GM12878 (cell line): ENCODE results near the gene FKBP7. TPM values are rescaled to one million over a fixed set of nuclear protein-coding genes. Genes with fewer than 3 reads are reported as not detected.

Experiments
- ATAC-seq: fragments of 200-7000 bp; cut with Tn5 transposase; 3 replicates; pipeline ENCODE4 v1.9.1; 2020; ENCODE audit warnings: mild to moderate bottlenecking, moderate library complexity
- BruUV-seq: library from RNA; stranded (reverse); fragments of 400-500 nt; replicated peaks from 2 replicates; lab custom pipeline; 2021; lab: Mats Ljungman, UMichigan
- CTCF ChIA-PET: fragments of 300-600 bp; sonication (Branson Sonifier 250); formaldehyde crosslinking; extraction: SDS; loops from one replicate; lab custom pipeline; 2021; ENCODE audit warnings: inconsistent platforms; lab: Yijun Ruan, JAX
- POLR2A ChIA-PET: fragments of 350-600 bp; formaldehyde crosslinking; extraction: SDS; loops from one replicate; lab custom pipeline; 2021; ENCODE audit warnings: inconsistent platforms; lab: Charles Lee
- RAD21 ChIA-PET: fragments of 300-600 bp; sonication (Branson Sonifier 250); formaldehyde crosslinking; loops from one replicate; lab custom pipeline; 2023; ENCODE audit warnings: antibody characterized with exemption; ENCODE audit not compliant: unreplicated experiment; lab: Charles Lee
- SMC1A ChIA-PET: fragments of 300-600 bp; sonication (Branson Sonifier 250); formaldehyde crosslinking; loops from one replicate; lab custom pipeline; 2023; ENCODE audit not compliant: unreplicated experiment, uncharacterized antibody; lab: Charles Lee
- DNase-seq: peaks from one replicate; pipeline ENCODE4 v3.0.0-alpha.2; 2011; ENCODE audit warnings: low read depth, low spot score
- FAIRE-seq: peaks from 3 replicates; lab custom pipeline; 2011; peaks lifted over from hg19 to GRCh38; lab: Jason Lieb, UNC
- H2AFZ ChIP-seq: 2 replicates; pipeline ENCODE4 v1.6.0; 2011; ENCODE audit warnings: low read depth, low read length, control low read depth; ENCODE audit not compliant: control insufficient read depth
- H3K27ac ChIP-seq: 2 replicates; pipeline ENCODE4 v1.5.1; 2011; ENCODE audit warnings: control low read depth; ENCODE audit not compliant: control insufficient read depth, insufficient read depth
- H3K27me3 ChIP-seq, 2 experiments: replicated peaks in 1 of 2; 2 replicates each; pipeline versions ENCODE4 v1.6.0 to v1.6.1; 2011; ENCODE audit warnings: low read length in 1 of 2; ENCODE audit not compliant: control insufficient read depth in 2 of 2, insufficient read depth in 2 of 2
- H3K36me3 ChIP-seq, 2 experiments: 2 replicates each; pipeline ENCODE4 v1.5.1; 2011; ENCODE audit warnings: low read length in 1 of 2; ENCODE audit not compliant: control insufficient read depth in 2 of 2, insufficient read depth in 2 of 2
- H3K4me1 ChIP-seq: 2 replicates; pipeline ENCODE4 v1.6.1; 2011; ENCODE audit warnings: mild to moderate bottlenecking, low read length, moderate library complexity, mixed read lengths; ENCODE audit not compliant: control insufficient read depth, insufficient read depth
- H3K4me2 ChIP-seq: 2 replicates; pipeline ENCODE4 v1.6.0; 2011; ENCODE audit warnings: control low read depth; ENCODE audit not compliant: control insufficient read depth, insufficient read depth
- H3K4me3 ChIP-seq: fragments of 200-600 bp; sonication (generic); 2 replicates; pipeline ENCODE4 v1.5.1; 2016
- H3K79me2 ChIP-seq: 2 replicates; pipeline ENCODE4 v1.6.0; 2011; ENCODE audit warnings: low read length; ENCODE audit not compliant: control insufficient read depth, insufficient read depth
- H3K9ac ChIP-seq: 2 replicates; pipeline ENCODE4 v1.8.0; 2011; ENCODE audit warnings: low read length, control low read depth, mixed read lengths; ENCODE audit not compliant: control insufficient read depth, insufficient read depth
- H3K9me3 ChIP-seq: replicated peaks from 3 replicates; pipeline ENCODE4 v1.5.1; 2011; ENCODE audit warnings: mild to moderate bottlenecking, low read length; ENCODE audit not compliant: control insufficient read depth, insufficient read depth
- H4K20me1 ChIP-seq: 2 replicates; pipeline ENCODE4 v1.6.0; 2011; ENCODE audit not compliant: control insufficient read depth, insufficient read depth
- BRCA1 ChIP-seq: IDR thresholded peaks from 2 replicates; pipeline ENCODE4 v1.6.1; 2011; ENCODE audit warnings: low read depth, low read length, improper control_type of control experiment
- CHD4 ChIP-seq: fragments of 200-600 bp; sonication (generic); IDR thresholded peaks from 2 replicates; pipeline ENCODE4 v1.6.1; 2016; ENCODE audit warnings: mild to moderate bottlenecking
- EP300 ChIP-seq, 2 experiments: fragments of 150-350 bp in 1 of 2; IDR thresholded peaks; 2 replicates each; pipeline ENCODE4 v1.6.1; 2011 to 2012; ENCODE audit warnings: low read depth in 2 of 2, low read length in 2 of 2, borderline replicate concordance in 1 of 2, improper control_type of control experiment in 1 of 2, inconsistent platforms in 1 of 2; ENCODE audit not compliant: control insufficient read depth in 1 of 2
- FOXK2 ChIP-seq: fragments of 450-650 bp; IDR thresholded peaks from 2 replicates; pipeline ENCODE4 v1.6.1; 2017; ENCODE audit warnings: mild to moderate bottlenecking, moderate library complexity
- HCFC1 ChIP-seq: fragments of 150-350 bp; IDR thresholded peaks from 2 replicates; pipeline ENCODE4 v1.6.1; 2014; ENCODE audit warnings: low read length
- NR2C1 ChIP-seq: fragments of 450-650 bp; IDR thresholded peaks from 2 replicates; pipeline ENCODE4 v1.6.1; 2017; ENCODE audit warnings: antibody characterized with exemption, mild to moderate bottlenecking, moderate library complexity
- PAX5 ChIP-seq: IDR thresholded peaks from 2 replicates; pipeline ENCODE4 v1.6.1; 2011; ENCODE audit warnings: low read depth, low read length, borderline replicate concordance
- POU2F2 ChIP-seq: IDR thresholded peaks from 3 replicates; pipeline ENCODE4 v1.6.1; 2011; ENCODE audit warnings: low read depth, mild to moderate bottlenecking, low read length, borderline replicate concordance
- RCOR1 ChIP-seq: conservative IDR thresholded peaks from 2 replicates; pipeline ENCODE4 v1.6.1; 2012; ENCODE audit warnings: low read depth, low read length, improper control_type of control experiment
- SIX5 ChIP-seq: IDR thresholded peaks from 2 replicates; pipeline ENCODE4 v1.6.1; 2011; ENCODE audit warnings: mild to moderate bottlenecking, low read depth, low read length, moderate library complexity; ENCODE audit not compliant: severe bottlenecking
- SMC3 ChIP-seq: IDR thresholded peaks from 2 replicates; pipeline ENCODE4 v1.6.1; 2011; ENCODE audit warnings: low read length, improper control_type of control experiment, borderline replicate concordance
- STAT1 ChIP-seq: fragments of 450-650 bp; conservative IDR thresholded peaks from 2 replicates; pipeline ENCODE4 v1.6.1; 2014; ENCODE audit warnings: antibody characterized with exemption, mild to moderate bottlenecking
- ZBTB11 ChIP-seq: fragments of 450-650 bp; formaldehyde crosslinking; IDR thresholded peaks from 2 replicates; pipeline ENCODE4 v1.5.0; 2022; ENCODE audit warnings: mild to moderate bottlenecking, missing genetic modification characterization
- WGBS: methylation state at CpG from one replicate; pipeline ENCODE4 v1.1.6; 2016; ENCODE audit warnings: low lambda C conversion rate; ENCODE audit not compliant: insufficient replicate concordance, insufficient coverage; ENCODE audit errors: missing lambda C conversion rate; 5-methylcytosine and 5-hydroxymethylcytosine counted together
- in situ Hi-C: fragments of 300-500 bp; cut with MboI; formaldehyde crosslinking; loops from 9 replicates; pipeline ENCODE4 v1.14.3; 2018; ENCODE audit warnings: mixed read lengths
- intact Hi-C: fragments of 100-400 bp; cut with micrococcal nuclease; formaldehyde crosslinking; loops from one replicate; pipeline ENCODE4 v1.14.2; 2022; ENCODE audit not compliant: unreplicated experiment
- polyA plus RNA-seq, 11 experiments: library from polyadenylated mRNA; depleted of rRNA in 4 of 11; unstranded in 6 of 11; stranded (reverse) in 5 of 11; fragments of >200 nt; fragmentation: Nextera tagmentation in 4 of 11; fragmentation: Illumina TruSeq in 1 of 11; extraction: Ambion mirVana in 4 of 11; extraction: Trizol in 1 of 11; gene quantifications; 1 replicate in 1 of 11; 2 replicates in 10 of 11; pipeline versions ENCODE4 v1.2.1 to v1.2.3, GENCODE V29; 2011 to 2016; ENCODE audit warnings: inconsistent platforms in 2 of 11, missing spikeins in 2 of 11, low read depth in 1 of 11
- total RNA-seq, 4 experiments: library from RNA; depleted of rRNA in 3 of 4; stranded (reverse); fragments of >200 nt in 3 of 4; fragmentation: Illumina TruSeq in 1 of 4; extraction: Trizol in 1 of 4; gene quantifications; 2 replicates each; pipeline versions ENCODE4 v1.2.1 to v1.2.3, GENCODE V29; 2013 to 2021
- TF ChIP-seq, protein P1 (sequence below): fragments of 450-650 bp; IDR thresholded peaks from 2 replicates; pipeline ENCODE4 v1.6.1; 2016; ENCODE audit warnings: mild to moderate bottlenecking
- TF ChIP-seq, protein P2 (sequence below): IDR thresholded peaks from 2 replicates; pipeline ENCODE4 v1.6.1; 2012; ENCODE audit warnings: improper control_type of control experiment, low read depth, low read length; ENCODE audit not compliant: insufficient replicate concordance

The FKBP7 gene
- total and polyA plus RNA-seq, 10 of the 15 experiments (the other 5 are each of a cell fraction or from before 2014, with no cell fraction given) = 5.6 to 16.7 (median 12.5) TPM

DNA sequence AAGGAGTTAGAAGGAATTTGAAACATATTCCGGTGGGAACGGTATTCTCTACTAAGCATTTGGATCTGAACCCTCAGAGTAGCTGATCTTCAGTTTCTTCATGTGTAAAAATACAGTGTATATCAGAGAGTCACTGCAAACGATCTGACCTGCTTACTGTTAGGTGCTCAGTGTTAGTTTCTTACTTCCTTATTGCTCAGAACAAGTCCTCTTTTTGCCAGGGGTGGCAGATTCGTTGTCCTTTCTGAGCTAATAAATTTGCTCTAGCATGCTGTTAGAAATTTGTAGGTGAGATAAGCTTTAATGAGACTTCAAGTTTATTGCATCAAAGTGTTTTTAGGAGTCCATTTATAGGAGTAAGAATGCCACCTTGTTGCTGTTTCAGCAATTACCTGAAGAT is 17.6 kb upstream of the FKBP7 start:
- no TSS peak for BruUV-seq
- Histone ChIP-seq H3K4me2 (no peak overlapping the region), H3K27me3 (no peaks in the 10 kb centered on the region), H3K9me3 (no peaks in the 10 kb centered on the region), H4K20me1 (no peaks in the 10 kb centered on the region), H3K36me3 (peaks cover 6 to 29% of the 10 kb centered on the region in 2 experiments), H3K4me3 (no peak overlapping the region), H2AFZ (no peak overlapping the region), H3K9ac (no peak overlapping the region), H3K27ac (no peak overlapping the region), H3K79me2 (no peaks in the 10 kb centered on the region), H3K4me1 (no peaks in the 10 kb centered on the region)
- ChIA-PET SMC1A (interaction anchor here (0.6 to 2.9 kb wide), 4 partner anchors 11 to 379 kb away, joined by 3 to 8 read pairs (median 4); no protein-coding TSS in a partner anchor), POLR2A (interaction anchor here (0.8 to 1.6 kb wide), 2 partner anchors 17 to 171 kb away, joined by 3 read pairs; no protein-coding TSS in a partner anchor), CTCF (interaction anchor here (0.7 to 2.4 kb wide), 6 partner anchors 9 to 204 kb away, joined by 3 to 6 read pairs (median 3); partner anchors contain the start of gene PLEKHA3), RAD21 (interaction anchor here (0.6 to 1.0 kb wide), 2 partner anchors 25 to 41 kb away, joined by 3 to 4 read pairs; no protein-coding TSS in a partner anchor)
- in situ Hi-C loops = no loop called here
- WGBS = 66% methylated on average over 4 of the region's 4 CpGs
- intact Hi-C loops = no loop called here
- no peak for DNase-seq
- ATAC-seq = no peak
- no peak for FAIRE-seq
- TF ChIP-seq SIX5 (no peak), ZBTB11 (no peak), HCFC1 (no peak), EP300 (IDR thresholded peaks at IDR 0.05; ENCODE audit: borderline replicate concordance in 1 of 2, control insufficient read depth in 1 of 2, low read depth in 2 of 2, low read length in 2 of 2) (no peak), NR2C1 (no peak), RCOR1 (no peak), PAX5 (no peak), SMC3 (no peak), STAT1 (no peak), POU2F2 (no peak), BRCA1 (no peak), CHD4 (no peak), FOXK2 (no peak)
- TF ChIP-seq, protein P1, sequence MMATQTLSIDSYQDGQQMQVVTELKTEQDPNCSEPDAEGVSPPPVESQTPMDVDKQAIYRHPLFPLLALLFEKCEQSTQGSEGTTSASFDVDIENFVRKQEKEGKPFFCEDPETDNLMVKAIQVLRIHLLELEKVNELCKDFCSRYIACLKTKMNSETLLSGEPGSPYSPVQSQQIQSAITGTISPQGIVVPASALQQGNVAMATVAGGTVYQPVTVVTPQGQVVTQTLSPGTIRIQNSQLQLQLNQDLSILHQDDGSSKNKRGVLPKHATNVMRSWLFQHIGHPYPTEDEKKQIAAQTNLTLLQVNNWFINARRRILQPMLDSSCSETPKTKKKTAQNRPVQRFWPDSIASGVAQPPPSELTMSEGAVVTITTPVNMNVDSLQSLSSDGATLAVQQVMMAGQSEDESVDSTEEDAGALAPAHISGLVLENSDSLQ = no peak
- TF ChIP-seq, protein P2, sequence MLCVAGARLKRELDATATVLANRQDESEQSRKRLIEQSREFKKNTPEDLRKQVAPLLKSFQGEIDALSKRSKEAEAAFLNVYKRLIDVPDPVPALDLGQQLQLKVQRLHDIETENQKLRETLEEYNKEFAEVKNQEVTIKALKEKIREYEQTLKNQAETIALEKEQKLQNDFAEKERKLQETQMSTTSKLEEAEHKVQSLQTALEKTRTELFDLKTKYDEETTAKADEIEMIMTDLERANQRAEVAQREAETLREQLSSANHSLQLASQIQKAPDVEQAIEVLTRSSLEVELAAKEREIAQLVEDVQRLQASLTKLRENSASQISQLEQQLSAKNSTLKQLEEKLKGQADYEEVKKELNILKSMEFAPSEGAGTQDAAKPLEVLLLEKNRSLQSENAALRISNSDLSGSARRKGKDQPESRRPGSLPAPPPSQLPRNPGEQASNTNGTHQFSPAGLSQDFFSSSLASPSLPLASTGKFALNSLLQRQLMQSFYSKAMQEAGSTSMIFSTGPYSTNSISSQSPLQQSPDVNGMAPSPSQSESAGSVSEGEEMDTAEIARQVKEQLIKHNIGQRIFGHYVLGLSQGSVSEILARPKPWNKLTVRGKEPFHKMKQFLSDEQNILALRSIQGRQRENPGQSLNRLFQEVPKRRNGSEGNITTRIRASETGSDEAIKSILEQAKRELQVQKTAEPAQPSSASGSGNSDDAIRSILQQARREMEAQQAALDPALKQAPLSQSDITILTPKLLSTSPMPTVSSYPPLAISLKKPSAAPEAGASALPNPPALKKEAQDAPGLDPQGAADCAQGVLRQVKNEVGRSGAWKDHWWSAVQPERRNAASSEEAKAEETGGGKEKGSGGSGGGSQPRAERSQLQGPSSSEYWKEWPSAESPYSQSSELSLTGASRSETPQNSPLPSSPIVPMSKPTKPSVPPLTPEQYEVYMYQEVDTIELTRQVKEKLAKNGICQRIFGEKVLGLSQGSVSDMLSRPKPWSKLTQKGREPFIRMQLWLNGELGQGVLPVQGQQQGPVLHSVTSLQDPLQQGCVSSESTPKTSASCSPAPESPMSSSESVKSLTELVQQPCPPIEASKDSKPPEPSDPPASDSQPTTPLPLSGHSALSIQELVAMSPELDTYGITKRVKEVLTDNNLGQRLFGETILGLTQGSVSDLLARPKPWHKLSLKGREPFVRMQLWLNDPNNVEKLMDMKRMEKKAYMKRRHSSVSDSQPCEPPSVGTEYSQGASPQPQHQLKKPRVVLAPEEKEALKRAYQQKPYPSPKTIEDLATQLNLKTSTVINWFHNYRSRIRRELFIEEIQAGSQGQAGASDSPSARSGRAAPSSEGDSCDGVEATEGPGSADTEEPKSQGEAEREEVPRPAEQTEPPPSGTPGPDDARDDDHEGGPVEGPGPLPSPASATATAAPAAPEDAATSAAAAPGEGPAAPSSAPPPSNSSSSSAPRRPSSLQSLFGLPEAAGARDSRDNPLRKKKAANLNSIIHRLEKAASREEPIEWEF = no peak
